ENCODE data around the gene DIO1. TPM values are rescaled to one million over a fixed set of nuclear protein-coding genes. Genes with fewer than 3 reads are reported as not detected.

Gene DIO1
- polyA plus RNA-seq, 1 of the 3 experiments (the other 2 are of a cell fraction), result not detected

- ChIA-PET CTCF (interaction anchor here (0.9 to 7.4 kb wide), 4 partner anchors 10 to 71 kb away, joined by 4 to 38 read pairs (median 12); no protein-coding TSS in a partner anchor), POLR2A (no interaction called here)
- no peaks in the 10 kb centered on the region for H3K9me3 ChIP-seq
- no peak overlapping the region for H3K27ac ChIP-seq (ENCODE audit: low read depth in 2 of 2, low read length in 1 of 2)
- peak overlapping the region; percentile 71; the same call in 1 of the 2 replicates for H3K9ac ChIP-seq
- H3K27me3 ChIP-seq (ENCODE audit: insufficient read depth), result no peaks in the 10 kb centered on the region
- peaks cover 5% of the 10 kb centered on the region for H3F3A ChIP-seq (replicated peaks; ENCODE audit: insufficient read depth)
- H3K36me3 ChIP-seq (replicated peaks in 1 of 2; ENCODE audit: control insufficient read depth in 1 of 2, insufficient read depth in 2 of 2, low read length in 1 of 2), result peaks cover 8 to 10% of the 10 kb centered on the region in 2 experiments
- no peaks in the 10 kb centered on the region for H3K79me2 ChIP-seq (ENCODE audit: insufficient read depth)
- H3K4me2 ChIP-seq, result peak overlapping the region; percentile 70
- no peaks in the 10 kb centered on the region for H3K9me2 ChIP-seq
- H4K20me1 ChIP-seq (ENCODE audit: insufficient read depth), result no peaks in the 10 kb centered on the region
- H2AFZ ChIP-seq (ENCODE audit: low read depth), result no peak overlapping the region
- H3K4me1 ChIP-seq (ENCODE audit: control insufficient read depth in 1 of 2, insufficient read depth in 2 of 2, low read depth in 1 of 2, low read length in 1 of 2), result peaks cover 0 to 7% of the 10 kb centered on the region in 2 experiments; a peak in 2 of 4 replicates
- H3K4me3 ChIP-seq (ENCODE audit: low read depth in 2 of 2, low read length in 1 of 2), result peak overlapping the region; percentile 80 to 100; a peak in 3 of 4 replicates
- WGBS (ENCODE audit: low lambda C conversion rate), result 85% methylated on average over 2 of the region's 2 CpGs
- DNase-seq, result no peak
- TF ChIP-seq ELF1 (IDR thresholded peaks at IDR 0.05) (no peak), CTCF (IDR thresholded peaks at IDR 0.05) (no peak), RCOR1 (IDR thresholded peaks at IDR 0.05; ENCODE audit: low read length) (no peak), MXI1 (IDR thresholded peaks at IDR 0.05; ENCODE audit: low read depth, low read length) (no peak), TEAD4 (IDR thresholded peaks at IDR 0.05; ENCODE audit: borderline replicate concordance, insufficient read depth) (no peak), GABPA (IDR thresholded peaks at IDR 0.05; ENCODE audit: low read depth) (no peak), POLR2AphosphoS5 (IDR thresholded peaks at IDR 0.05; ENCODE audit: low read depth, low read length) (no peak), IRF3 (IDR thresholded peaks at IDR 0.05; ENCODE audit: low read depth, low read length) (no peak), EZH2phosphoT487 (IDR thresholded peaks at IDR 0.05; ENCODE audit: borderline replicate concordance, low read depth) (no peak), FOXM1 (IDR thresholded peaks at IDR 0.05; ENCODE audit: low read depth) (no peak)
These were observed 5.3 kb upstream of the DIO1 start for GRCh38 chr1:53888681-53889080.

GRCh38 chr1:53889304-53890298, 4.4 kb upstream of the DIO1 start, which contains the start of gene YIPF1:
YIPF1 (minus strand) TSS chr1:53889797; CDS start chr1:53888937, 860 bp downstream.
- Histone ChIP-seq H3K9ac (peak within 1 kb of the TSS; percentile 71), H3K79me2 (ENCODE audit: insufficient read depth) (no peaks in the 10 kb centered on the region), H4K20me1 (ENCODE audit: insufficient read depth) (no peaks in the 10 kb centered on the region), H3K9me3 (no peaks in the 10 kb centered on the region), H3F3A (replicated peaks; ENCODE audit: insufficient read depth) (peaks cover 2% of the 10 kb centered on the region), H3K4me3 (ENCODE audit: low read depth in 2 of 2, low read length in 1 of 2) (peak within 1 kb of the TSS; percentile 80 to 100), H2AFZ (ENCODE audit: low read depth) (peak within 1 kb of the TSS; percentile 84), H3K9me2 (no peaks in the 10 kb centered on the region), H3K27me3 (ENCODE audit: insufficient read depth) (no peaks in the 10 kb centered on the region), H3K4me1 (ENCODE audit: control insufficient read depth in 1 of 2, insufficient read depth in 2 of 2, low read depth in 1 of 2, low read length in 1 of 2) (peaks cover 0 to 7% of the 10 kb centered on the region in 2 experiments; a peak in 2 of 4 replicates), H3K27ac (ENCODE audit: low read depth in 2 of 2, low read length in 1 of 2) (peak within 1 kb of the TSS; percentile 54 to 75), H3K4me2 (peak within 1 kb of the TSS; percentile 70), H3K36me3 (replicated peaks in 1 of 2; ENCODE audit: control insufficient read depth in 1 of 2, insufficient read depth in 2 of 2, low read length in 1 of 2) (peaks cover 8 to 10% of the 10 kb centered on the region in 2 experiments)
- POLR2A ChIA-PET, result interaction anchor here (1.8 kb wide), 1 partner anchor 56 kb away, joined by 4 read pairs; the partner anchor contains the start of genes IFT25 and LRRC42
- CTCF ChIA-PET, result interaction anchor here (0.5 to 7.4 kb wide), 8 partner anchors 10 to 904 kb away, joined by 3 to 38 read pairs (median 3); no protein-coding TSS in a partner anchor
- WGBS (ENCODE audit: low lambda C conversion rate), result under 1% methylated on average over 60 of the region's 62 CpGs
- peak; percentile 94 for DNase-seq
- 0 out of 2 replicates have a peak, but pooled peaks have one; percentile 3 for TF ChIP-seq YY1 (IDR thresholded peaks at IDR 0.05; ENCODE audit: low read depth)
- 0 out of 2 replicates have a peak, but pooled peaks have one; percentile 10 for TF ChIP-seq JUND (IDR thresholded peaks at IDR 0.05)
- TF ChIP-seq ELF1 (IDR thresholded peaks at IDR 0.05), result peak; percentile 88
- TF ChIP-seq MEF2A (IDR thresholded peaks at IDR 0.05; ENCODE audit: borderline replicate concordance, low read depth), result peak; percentile 69
- no peak for TF ChIP-seq TAF1 (IDR thresholded peaks at IDR 0.05; ENCODE audit: borderline replicate concordance, low read depth, low read length)
- TF ChIP-seq FOXM1 (IDR thresholded peaks at IDR 0.05; ENCODE audit: low read depth), result no peak
- TF ChIP-seq ZBTB33 (IDR thresholded peaks at IDR 0.05; ENCODE audit: borderline replicate concordance, low read depth), result no peak
- TF ChIP-seq NFIC (IDR thresholded peaks at IDR 0.05; ENCODE audit: borderline replicate concordance), result no peak
- TF ChIP-seq POLR2AphosphoS5 (IDR thresholded peaks at IDR 0.05; ENCODE audit: low read depth, low read length), result peak; percentile 53; the same call in 1 of the 2 replicates
- TF ChIP-seq FOSL2 (IDR thresholded peaks at IDR 0.05; ENCODE audit: borderline replicate concordance, low read depth), result no peak
- no peak for TF ChIP-seq FOXJ3 (CRISPR knock-in tag; IDR thresholded peaks at IDR 0.05)
- TF ChIP-seq EP300 (IDR thresholded peaks at IDR 0.05; ENCODE audit: borderline replicate concordance in 1 of 2, low read depth in 1 of 2, low read length in 1 of 2), result no peak
- TF ChIP-seq MAX (IDR thresholded peaks at IDR 0.05; ENCODE audit: low read depth), result peak; percentile 93
- TF ChIP-seq GABPA (IDR thresholded peaks at IDR 0.05; ENCODE audit: low read depth), result peak; percentile 78

All from SK-N-SH (cell line).